Measurements from ENCODE around the gene CEP70.
"Not testable (repeated sequence)": the region's sequence is repeated elsewhere in the genome, so short reads cannot be mapped to it uniquely, and the experiment has no call there.

The CEP70 gene

DNA sequence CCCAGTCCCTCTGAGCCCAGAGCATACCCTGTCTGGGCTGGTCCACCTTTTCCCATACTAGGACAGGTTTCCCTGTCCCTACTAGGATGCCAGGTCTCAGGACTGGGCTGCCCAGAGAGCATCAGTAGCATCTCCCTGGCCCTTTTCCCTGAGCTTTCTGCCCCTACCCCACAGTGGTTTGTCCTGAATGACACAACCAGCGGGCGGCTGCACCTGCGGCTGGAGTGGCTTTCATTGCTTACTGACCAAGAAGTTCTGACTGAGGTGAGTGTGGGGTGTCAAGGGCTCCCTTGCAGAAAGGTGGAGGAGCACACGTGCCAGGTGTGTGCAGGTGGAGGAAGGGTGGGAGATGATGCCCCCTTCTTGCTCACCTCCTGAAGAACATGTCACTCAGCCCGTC, 126.1 kb downstream of the CEP70 start:
- no peak for DNase-seq

DNA sequence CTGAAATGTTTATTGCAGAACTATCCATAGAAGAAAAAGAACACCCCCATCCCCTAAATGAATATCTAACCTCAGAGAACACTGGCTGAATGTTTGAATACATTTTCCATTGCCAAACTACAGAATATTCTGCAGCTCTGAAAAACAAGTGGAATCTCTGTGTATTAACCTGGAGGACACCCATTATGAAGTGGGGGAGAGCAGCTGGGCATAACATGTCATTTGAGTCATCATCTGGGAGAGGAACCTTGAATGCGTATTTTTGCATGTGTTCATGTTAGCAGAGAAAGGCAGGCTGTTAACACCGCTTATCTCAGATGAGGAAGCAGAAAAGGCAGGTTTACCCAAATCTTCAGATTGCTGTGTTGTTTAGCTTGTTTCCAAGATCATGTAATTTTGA, 128.1 kb downstream of the CEP70 start:
- DNase-seq, result no peak

DNA sequence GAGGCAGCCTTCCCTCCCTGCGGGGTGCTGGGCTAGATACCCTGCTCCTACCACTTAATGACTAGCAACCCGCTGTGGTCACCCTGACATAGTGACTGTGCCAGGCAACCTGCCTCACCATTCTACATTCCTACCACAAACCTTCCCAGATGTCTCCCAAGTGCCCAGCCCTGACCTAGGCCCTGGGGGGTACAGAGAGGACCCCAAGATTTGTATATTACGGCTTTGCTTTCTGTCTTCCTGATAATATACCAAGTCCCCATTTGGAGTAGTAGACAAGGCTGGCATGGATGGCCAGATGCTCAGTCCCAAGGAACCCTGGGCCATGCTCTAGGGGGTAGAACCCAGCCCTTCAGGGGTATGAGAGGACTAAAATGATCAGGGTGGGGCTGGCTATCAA, 128.6 kb downstream of the CEP70 start:
- no peak for DNase-seq

DNA sequence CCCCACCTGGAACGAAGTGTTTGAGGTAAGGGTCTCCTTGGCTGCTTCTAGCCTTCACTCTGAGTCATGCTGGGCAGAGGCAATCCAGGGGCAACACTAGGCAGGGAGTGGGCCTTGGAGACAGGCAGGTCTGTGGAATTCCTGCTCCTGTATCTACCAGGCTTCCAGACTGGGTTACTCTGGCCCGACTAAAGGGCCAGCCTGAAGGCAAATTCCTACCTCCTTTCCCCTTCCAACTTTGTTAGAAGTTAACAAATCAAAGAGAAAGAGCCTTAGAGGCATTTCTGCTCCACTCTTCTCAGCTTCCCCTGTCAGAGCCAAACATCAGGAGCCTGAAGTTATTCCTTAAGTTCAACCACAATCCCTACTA, 129.6 kb downstream of the CEP70 start:
- DNase-seq, result no peak

DNA sequence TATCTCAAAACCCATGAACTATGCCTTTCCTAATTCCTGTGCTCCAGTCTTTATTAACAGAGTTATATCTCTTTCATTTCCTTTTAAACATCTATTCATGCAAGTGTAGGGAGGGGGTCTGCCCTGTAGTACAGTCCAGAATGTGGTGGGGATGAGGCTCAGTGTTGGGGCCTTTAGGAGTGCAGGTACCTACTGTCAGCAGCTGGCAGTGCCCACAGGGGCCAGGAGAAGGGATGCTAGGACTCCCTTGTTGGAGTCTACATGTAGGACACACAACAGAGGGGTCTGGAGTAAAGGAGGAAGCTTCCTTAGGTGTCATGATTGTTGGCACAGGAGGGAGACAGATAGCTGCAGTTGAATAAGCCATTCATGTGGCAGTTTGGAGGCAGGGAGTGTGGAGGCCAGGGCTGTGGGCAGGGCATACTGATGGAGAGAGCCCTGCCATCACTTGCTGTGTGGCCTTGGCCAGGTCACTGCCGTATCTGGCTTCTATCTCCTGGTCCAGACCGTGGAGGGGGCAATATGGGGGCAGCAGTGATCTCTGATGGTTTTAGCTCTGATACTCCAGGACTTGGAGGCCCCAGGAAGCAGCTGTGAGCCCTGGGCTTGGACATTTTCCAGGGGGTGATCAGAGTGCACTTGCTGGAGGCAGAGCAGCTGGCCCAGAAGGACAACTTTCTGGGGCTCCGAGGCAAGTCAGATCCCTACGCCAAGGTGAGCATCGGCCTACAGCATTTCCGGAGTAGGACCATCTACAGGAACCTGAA, 130.2 kb downstream of the CEP70 start:
- no peak for DNase-seq

DNA sequence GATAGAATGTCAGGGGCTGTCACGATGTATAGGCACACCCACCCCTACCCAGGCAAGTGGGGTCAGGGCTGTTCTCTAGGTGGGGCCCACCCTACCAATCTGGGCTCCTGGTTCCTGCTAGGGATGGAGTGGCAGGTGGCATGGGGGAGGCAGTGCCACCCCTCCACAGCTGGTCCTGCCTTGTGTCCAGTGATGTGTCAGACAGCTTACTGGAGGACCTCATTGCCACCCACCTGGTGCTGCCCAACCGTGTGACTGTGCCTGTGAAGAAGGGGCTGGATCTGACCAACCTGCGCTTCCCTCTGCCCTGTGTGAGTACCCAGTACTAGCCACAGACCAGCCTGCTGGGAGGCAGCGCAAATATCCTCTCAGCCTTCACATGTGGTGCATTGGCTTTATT, 132.2 kb downstream of the CEP70 start:
- no peak for DNase-seq

DNA sequence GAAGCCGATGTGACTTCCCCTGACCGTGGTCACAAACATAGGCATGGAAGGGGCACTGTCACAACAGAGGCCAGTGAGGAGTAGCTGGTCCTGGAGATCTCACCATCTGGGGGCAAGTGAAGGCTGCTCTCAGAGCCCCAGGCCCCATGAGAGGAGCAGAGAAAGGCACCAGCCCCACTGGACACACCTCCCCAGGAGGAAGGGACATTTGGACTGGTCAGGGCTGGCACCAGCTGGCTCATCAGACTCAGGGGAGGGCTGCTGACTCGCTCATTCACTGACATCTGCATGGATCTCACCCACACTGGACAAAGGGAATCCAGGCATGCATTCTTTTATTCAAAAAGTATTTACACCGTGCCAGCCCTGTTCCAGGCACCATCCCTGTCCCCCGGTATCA, 132.8 kb downstream of the CEP70 start:
- no peak for DNase-seq

DNA sequence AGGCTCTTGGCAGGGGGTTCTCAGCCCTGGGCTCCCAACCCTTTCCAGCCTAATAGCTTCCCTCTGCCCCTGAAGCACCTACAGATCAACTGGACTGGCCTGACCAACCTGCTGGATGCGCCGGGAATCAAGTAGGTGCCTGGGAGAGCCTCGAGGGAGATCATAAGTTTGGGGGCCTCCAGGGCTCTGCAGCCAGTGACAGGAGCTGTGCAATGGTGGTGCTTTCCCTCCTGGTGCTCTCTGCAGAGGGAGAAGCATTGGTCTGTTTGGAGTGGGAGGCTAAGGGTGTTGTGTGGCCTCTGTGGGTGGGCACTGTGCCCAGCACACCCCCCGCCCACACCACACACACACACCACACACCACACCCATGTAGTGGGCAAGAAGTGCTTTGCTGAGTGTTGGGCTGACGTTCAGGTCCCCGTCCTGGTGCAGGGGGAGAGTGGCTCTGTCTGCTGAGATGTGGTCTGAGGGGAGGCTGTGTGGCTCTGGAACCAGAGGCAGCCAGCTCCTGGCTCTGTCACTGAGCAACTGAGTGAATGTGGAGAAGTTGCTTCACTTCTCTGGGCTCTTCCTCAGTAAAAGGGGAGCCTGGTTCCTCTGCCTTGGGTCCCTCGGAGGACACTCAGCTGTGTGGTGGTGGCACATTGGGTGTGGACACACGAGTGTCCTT, 133.4 kb downstream of the CEP70 start:
- DNase-seq, result no peak

DNA sequence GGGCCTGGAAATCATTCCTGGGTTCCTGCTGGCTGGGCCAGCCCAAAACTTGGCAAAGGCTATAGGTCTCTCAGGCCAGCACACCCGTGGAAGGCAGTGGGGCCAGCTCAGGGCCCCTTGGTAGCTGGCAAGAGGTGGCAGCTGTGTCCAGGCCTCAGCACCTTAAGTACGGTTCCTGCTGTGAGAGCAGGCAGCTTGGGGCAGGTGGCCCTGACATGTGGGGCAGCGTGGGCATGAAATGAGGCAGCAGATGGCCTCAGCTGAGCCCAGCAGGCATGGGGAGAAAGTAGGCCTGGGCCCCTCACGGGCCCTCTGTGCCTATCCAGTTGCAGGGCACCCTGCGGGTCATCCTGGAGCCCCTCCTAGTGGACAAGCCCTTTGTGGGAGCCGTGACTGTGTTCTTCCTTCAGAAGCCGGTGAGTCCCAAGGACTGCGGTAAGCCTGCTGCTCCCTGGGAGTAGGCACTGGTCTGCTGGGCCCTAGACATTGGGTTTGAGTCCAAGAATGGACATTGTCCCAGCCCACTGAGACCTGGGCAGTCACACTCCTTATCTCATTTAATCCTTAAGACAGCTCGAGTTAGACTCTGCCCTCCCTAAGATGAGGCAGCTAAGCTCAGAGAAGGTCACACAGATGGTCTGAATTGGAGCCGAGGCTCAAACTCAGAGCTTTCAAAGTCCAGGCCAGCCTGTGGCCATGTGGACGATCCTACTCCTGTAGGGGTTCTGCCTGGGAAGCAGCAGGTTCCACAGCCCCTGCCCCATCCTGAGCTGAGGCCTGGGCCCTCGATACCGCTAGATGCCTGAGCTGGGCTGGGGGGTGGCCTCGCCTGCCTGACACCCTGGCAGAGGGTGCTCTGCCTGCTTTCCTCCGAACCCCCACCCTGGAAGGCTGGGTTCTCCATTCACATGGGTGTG, 134.2 kb downstream of the CEP70 start:
- no peak for DNase-seq

DNA sequence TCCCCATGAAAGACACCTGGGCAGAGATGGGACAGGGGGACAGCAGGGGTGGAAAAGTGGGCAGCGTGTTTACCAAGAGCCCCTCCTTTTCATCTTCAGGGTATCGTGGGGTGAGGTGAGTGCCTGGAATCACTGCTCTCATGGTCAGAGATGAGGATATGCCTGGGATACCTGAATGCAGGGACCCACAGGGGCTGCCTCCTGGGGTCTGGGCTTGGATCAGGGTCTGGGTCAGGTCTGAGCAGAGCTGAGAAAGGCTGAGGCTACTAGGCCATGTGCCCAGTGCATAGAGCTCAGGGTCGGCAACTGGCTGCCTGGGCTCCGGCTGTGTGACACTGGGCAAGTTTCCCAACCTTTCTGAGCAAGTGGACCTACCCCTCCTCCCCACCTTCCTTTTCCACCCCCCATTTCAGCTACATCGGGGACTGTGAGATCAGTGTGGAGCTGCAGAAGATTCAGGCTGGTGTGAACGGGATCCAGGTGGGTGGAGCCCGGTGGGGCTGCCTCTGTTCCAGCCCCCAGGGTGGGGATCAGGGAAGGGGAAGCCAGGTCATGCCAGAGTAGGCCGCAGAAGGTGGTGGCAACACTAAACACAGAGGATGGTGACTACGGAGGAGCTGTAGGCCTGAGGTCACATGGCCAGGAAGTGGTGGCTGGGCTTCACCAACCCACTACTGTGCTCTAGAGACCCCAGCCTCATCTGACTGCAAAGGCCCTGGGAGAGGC, 135.1 kb downstream of the CEP70 start:
- DNase-seq, result no peak

DNA sequence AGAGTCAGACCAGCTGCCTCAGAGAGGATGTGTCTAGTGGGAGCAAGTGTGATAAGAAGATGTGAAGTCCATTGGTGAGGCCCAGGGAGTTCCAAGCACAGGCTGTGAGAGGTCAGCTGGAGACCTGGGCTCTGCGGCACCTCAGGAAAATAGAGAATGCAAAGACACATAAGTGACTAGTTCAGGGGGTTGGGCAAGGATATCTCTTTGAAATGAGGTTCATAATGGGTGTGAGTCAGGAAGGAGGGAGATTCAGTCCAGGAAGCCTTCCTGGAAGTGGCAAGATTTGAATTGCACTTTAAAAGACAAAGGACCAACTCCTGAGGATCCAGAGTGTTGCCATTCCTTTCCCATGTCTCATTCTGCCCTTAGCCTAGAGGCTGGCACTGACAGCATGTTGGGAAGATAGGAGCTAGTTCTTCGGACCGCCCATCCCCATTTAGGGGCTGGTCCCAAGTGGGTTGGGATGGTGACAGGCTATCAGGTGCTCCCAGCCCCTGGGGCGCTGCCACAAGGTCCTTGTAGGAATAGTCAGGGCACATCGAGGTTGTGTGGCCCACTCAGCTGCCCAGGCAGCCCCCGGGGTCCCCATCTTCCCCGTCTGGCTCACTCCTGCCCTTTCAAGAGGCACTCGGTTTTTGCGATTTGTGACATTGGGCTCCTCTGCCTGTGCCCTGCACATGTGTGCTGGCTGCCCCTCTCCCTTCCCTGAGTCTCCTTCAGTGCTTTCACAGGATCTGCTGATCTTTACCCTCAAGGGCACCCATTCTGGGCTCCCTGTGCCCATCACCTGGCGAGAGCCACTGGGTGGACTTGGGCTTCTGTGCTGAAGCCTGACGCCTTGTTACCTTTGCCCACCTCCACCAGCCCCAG, 136.0 kb downstream of the CEP70 start:
- no peak for DNase-seq

DNA sequence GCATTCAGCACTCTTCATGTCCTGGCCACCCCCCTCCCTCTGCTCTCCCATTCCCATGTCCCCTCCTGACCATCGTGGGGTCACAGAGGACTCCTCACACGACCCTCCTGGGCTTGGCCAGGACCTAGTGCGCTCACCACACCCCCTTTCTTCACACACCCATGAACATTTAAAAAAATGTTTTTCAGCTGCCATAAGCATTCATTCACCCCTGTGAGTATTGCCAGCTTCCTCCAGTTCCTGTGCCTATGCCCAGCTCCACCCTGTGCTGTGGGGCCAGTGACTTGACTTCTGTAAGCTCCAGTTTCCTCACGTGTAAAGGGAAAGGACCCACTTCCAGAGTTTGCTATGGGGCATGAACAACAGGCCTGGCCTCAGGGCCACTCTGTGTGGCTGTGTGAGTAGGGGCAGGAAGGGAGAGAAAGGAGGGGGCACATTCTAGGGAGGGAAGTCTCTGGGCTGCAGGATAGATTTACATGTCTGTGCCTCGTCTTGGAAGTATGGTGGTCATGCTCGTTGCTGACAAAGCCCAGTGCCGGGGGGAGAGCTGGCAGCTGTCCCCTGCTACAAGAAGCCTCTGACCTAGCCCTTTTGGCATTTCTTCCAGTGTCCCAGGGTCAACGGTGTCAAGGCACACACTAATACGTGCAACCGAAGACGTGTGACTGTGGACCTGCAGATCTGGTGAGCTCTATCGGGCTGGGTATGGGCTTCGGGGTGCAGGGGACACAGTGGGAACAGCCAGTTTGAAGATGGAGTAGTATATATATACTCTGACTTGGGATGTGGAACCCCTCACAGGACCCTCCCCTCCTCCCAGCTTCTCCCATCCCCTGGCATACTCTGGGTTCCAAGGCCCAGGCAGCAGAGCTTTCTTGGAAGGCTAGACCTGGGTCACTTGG, 136.8 kb downstream of the CEP70 start:
- no peak for DNase-seq

DNA sequence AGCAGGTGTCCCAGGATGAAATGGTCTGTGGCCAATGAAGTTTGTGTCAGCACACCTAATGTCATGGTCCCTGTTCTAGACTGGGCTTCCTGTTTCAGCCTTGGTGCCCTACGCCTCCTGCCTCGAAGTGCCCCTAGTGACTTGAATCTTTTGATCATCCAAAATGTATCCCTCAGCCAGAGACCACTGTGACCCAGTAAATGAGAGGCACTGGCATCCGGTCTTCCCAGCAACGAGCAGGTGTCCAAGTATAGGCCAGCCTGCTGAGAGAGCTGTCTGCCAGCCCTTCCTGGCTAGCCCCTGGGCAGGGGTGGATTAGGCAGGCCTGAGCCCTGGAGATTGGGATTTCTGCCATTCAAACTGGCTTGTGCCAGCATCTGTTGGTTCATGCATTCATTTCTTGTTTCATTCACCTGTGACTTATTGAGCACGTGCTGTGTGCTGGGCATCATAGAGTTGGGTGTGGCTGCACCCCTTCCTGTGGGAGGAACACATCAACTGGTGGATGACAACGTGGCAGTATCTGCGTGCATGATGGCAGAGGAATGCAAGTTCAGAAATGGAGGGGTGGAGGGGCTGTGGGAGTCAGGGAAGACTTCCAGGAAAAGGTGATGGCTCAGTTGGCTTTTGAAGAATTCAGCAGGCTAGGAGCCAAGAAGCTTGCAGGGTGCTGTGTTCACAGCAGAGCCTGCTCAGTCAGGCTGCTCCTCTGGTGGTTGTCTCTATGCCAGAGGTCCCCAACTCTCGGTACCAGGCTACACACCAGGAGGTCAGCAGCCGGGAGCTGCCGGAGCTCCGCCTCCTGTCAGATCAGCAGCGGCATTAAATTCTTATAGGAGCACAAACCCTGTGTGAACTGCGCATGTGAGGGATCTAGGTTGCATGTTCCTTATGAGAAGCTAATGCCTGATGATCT, 138.0 kb downstream of the CEP70 start:
- no peak for DNase-seq

DNA sequence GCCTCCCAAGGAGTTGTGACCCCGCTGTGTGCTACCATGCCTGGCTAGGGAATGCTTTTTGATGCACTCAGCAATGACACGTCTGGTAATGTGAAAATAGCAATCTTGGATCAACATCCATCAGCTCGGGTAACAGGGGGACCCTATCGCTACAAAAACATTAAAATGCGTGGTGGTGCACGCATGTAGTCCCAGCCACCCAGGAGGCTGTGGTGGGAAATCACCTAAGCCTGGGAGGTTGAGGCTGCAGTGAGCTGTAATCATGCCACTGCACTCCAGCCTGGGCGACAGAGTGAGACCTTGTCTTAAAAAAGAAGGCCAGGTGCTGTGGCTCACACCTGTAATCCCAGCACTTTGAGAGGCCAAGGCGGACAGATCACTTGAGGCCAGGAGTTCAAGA, 140.1 kb downstream of the CEP70 start:
- DNase-seq, result not testable (repeated sequence)

DNA sequence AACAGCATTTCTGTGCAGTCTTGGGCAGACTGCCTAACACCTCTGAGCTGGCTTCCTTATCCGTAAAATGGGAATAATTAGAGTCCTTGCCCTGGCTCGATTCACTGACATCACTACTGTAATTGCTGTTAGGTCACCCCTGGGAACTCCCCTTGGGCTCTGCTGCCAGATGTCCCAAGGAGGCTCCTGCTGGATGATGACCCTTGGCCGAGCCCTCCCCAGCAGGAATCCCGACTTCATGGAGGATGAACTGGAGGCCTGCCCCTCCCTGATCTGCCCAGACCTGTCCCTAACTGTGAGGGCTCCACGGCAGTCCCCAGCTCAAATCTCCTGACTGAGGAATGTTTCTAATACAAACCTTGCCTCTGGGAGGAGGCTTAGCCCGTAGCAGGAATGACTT, 141.6 kb downstream of the CEP70 start:
- no peak for DNase-seq

DNA sequence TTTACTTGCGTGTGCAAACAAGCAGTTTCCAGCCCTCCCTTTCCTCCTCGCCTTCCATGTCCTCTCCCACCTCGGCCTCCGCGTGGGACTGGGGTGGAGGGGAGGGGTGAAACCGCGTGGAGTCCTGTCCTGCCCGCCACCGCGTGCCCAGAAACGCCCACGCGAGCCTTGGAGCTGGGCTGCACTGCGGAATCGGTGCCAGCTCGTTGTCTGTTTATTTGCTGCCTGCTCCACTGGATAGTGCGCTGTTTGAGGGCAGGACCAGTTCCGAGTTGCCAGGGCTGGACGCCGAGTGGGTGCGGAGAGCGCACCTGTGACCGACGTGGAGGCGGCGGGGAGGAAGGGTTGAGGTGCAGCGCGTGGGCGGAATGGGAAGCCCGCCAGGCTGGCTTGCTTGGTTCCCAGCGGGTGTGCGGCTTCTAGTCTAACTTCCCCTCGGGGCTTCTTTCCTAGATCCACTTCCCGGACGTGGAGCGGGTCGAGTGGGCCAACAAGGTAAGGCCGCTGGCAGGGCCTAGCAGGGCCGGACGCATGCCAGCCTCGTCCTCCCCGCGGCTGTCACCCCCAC, 142.4 kb downstream of the CEP70 start:
- DNase-seq, result no peak

DNA sequence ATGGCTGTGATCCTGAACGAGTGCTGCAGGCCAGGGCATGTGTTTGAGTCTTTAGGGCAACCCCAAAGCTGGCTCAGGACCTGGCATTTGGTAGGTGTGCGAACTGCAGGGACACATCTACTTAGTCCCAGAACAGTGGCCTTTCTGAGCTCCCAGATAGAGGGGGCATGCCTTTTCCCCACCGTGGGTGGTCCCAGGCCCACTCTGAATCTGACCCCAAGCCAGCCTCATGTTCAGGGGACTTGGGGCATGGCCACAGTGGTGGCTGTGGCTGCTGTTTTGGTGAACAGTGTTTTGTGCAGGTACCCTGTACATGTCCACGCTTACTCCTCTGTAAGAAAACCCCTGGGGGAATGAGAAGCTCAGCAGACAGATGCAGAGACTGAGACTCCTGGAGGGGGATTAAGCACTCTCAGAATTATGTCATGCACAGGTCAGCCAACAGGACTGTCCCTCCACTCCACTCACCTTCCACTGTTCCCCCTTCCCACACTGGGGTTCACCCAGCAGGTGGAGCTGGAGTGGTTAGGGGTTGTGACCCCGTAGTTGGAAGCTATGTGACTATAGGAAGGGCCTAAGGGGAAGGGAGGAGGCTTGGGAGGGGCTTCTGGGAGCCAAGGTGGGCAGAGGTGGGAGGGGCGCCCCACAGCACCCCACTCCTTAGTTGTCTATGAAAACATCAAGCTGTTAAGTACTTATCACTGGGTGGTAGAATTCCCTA, 143.2 kb downstream of the CEP70 start:
- no peak for DNase-seq

DNA sequence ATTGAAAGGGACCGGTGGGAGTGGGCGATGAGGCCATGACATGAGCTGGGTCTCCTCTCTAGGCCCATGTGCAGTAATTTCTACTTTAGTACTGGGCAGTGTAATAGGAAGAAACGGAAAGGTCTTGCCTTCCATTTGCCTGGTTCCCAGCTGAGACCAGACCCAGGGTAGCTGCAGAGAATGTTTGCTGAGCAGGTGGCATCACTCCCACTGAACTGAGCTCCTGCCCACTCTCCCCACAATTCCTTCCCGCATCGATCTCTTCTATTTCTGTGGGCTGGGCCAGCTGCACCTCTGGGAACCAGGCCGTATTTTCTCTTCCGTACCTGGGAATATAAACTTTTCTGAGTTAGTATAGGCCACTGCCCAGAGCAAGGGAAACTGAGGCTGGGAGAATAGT, 143.9 kb downstream of the CEP70 start:
- no peak for DNase-seq

DNA sequence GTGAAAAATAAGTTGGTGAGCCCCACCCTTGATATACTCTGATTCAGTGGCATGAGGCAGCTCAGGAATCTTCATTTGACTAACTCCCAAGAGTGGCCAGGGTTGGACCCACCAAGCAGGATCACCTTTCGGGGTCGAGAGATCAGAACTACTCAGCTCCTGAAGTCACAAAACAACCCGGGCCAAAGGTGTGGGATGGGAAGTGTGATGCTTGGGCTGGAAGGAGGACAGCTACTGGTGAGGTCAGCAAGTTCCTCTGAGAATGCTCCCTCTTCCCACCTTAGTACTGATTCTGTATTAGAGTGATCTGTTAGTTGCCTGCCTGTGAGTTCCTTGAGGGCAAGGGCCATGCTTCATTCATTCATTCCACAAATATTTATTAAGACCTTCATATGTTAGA, 144.6 kb downstream of the CEP70 start:
- DNase-seq, result no peak
